Lower leg skin (tissue), 3 donors: Measurements from ENCODE around the gene CRTAP.

ENCODE experiments used
- CTCF ChIP-seq, 3 donors: fragments of 450-650 bp; IDR thresholded peaks; one replicate each; pipeline ENCODE4 v1.5.1; 2016; ENCODE audit warnings: antibody characterized with exemption in 3 of 3, mild to moderate bottlenecking in 3 of 3, moderate library complexity in 2 of 3
- POLR2A ChIP-seq, 2 donors: fragments of 450-650 bp; IDR thresholded peaks; one replicate each; pipeline ENCODE4 v1.6.1; 2016 to 2017; ENCODE audit warnings: antibody characterized with exemption in 2 of 2, mild to moderate bottlenecking in 1 of 2, moderate library complexity in 1 of 2

- TF ChIP-seq CTCF (IDR thresholded peaks at IDR 0.05) = no peak
- no peak for TF ChIP-seq POLR2A (IDR thresholded peaks at IDR 0.05)
Observed at GRCh38 chr3:33174711-33175414, 61.0 kb downstream of the CRTAP start.
